IMR-90 (cell line): ENCODE data around the gene CNST. TPM values are rescaled to one million over a fixed set of nuclear protein-coding genes. Genes with fewer than 3 reads are reported as not detected.

Experiments used
- ATAC-seq: fragments of 200-7000 bp; cut with Tn5 transposase; 2 replicates; pipeline ENCODE4 v1.9.1; 2020; ENCODE audit warnings: low read depth, mild to moderate bottlenecking, moderate library complexity
- BruUV-seq: library from RNA; stranded (reverse); fragments of 400-500 nt; replicated peaks from 2 replicates; lab custom pipeline; 2021; lab: Mats Ljungman, UMichigan
- CTCF ChIA-PET: fragments of 300-600 bp; formaldehyde crosslinking; extraction: SDS; loops from one replicate; lab custom pipeline; 2021; ENCODE audit warnings: antibody characterized with exemption; lab: Yijun Ruan, JAX
- POLR2A ChIA-PET: fragments of 300-600 bp; sonication (Branson Sonifier 250); formaldehyde crosslinking; loops from one replicate; lab custom pipeline; 2022; ENCODE audit warnings: antibody characterized with exemption; ENCODE audit not compliant: unreplicated experiment; lab: Charles Lee
- DNase-seq: peaks from one replicate; pipeline ENCODE4 v3.0.0; 2013
- H2AFZ ChIP-seq: replicated peaks from 2 replicates; pipeline ENCODE3; 2013; ENCODE audit warnings: low read length, mild to moderate bottlenecking; ENCODE audit not compliant: poor library complexity
- H2AK5ac ChIP-seq: 2 replicates; pipeline ENCODE4 v1.6.1; 2013; ENCODE audit warnings: low read depth, low read length, inconsistent platforms
- H2AK9ac ChIP-seq: replicated peaks from 2 replicates; pipeline ENCODE3; 2013; ENCODE audit warnings: mild to moderate bottlenecking, low read depth, low read length, moderate library complexity; ENCODE audit not compliant: poor library complexity
- H2BK120ac ChIP-seq: 2 replicates; pipeline ENCODE4 v1.6.1; 2013; ENCODE audit warnings: low read depth, low read length, inconsistent platforms
- H2BK15ac ChIP-seq: 3 replicates; pipeline ENCODE4 v1.6.1; 2013; ENCODE audit warnings: low read depth, low read length, inconsistent platforms
- H2BK20ac ChIP-seq: 2 replicates; pipeline ENCODE4 v1.6.1; 2013; ENCODE audit warnings: low read depth, mild to moderate bottlenecking, inconsistent platforms, low read length, moderate library complexity
- H2BK5ac ChIP-seq: 2 replicates; pipeline ENCODE4 v1.6.1; 2013; ENCODE audit warnings: mild to moderate bottlenecking, low read depth, low read length, inconsistent platforms; ENCODE audit not compliant: poor library complexity, severe bottlenecking
- H3K14ac ChIP-seq: replicated peaks from 2 replicates; pipeline ENCODE4 v1.6.1; 2013; ENCODE audit warnings: low read depth, low read length, inconsistent platforms
- H3K18ac ChIP-seq: 2 replicates; pipeline ENCODE4 v1.6.1; 2013; ENCODE audit warnings: low read depth, low read length, control low read depth
- H3K23ac ChIP-seq: 2 replicates; pipeline ENCODE4 v1.6.1; 2013; ENCODE audit warnings: low read depth, low read length, inconsistent platforms
- H3K27ac ChIP-seq: 2 replicates; pipeline ENCODE4 v1.5.1; 2013; ENCODE audit warnings: mild to moderate bottlenecking, control low read depth, low read length; ENCODE audit not compliant: insufficient read depth
- H3K27me3 ChIP-seq: 2 replicates; pipeline ENCODE4 v1.6.1; 2013; ENCODE audit warnings: low read length; ENCODE audit not compliant: control insufficient read depth, insufficient read depth
- H3K36me3 ChIP-seq: 2 replicates; pipeline ENCODE4 v1.6.1; 2013; ENCODE audit warnings: low read length, mixed read lengths; ENCODE audit not compliant: control insufficient read depth, insufficient read depth
- H3K4ac ChIP-seq: 2 replicates; pipeline ENCODE4 v1.6.1; 2013; ENCODE audit warnings: low read depth, low read length, inconsistent platforms
- H3K4me1 ChIP-seq: 2 replicates; pipeline ENCODE4 v1.6.1; 2013; ENCODE audit warnings: low read length, mixed read lengths; ENCODE audit not compliant: control insufficient read depth, insufficient read depth
- H3K4me2 ChIP-seq: 2 replicates; pipeline ENCODE4 v1.6.1; 2013; ENCODE audit warnings: low read depth, mild to moderate bottlenecking, control low read depth, low read length, moderate library complexity
- H3K4me3 ChIP-seq: 2 replicates; pipeline ENCODE4 v1.5.1; 2013; ENCODE audit warnings: low read depth, mild to moderate bottlenecking, control low read depth, low read length, moderate library complexity; ENCODE audit not compliant: insufficient read depth
- H3K56ac ChIP-seq: 2 replicates; pipeline ENCODE4 v1.6.1; 2013; ENCODE audit warnings: low read length, inconsistent platforms; ENCODE audit not compliant: insufficient read depth; ENCODE audit errors: extremely low read depth
- H3K79me1 ChIP-seq, 2 experiments: 2 replicates each; pipeline ENCODE4 v1.6.1; 2013; ENCODE audit warnings: low read length in 2 of 2, inconsistent platforms in 1 of 2, low read depth in 1 of 2
- H3K9ac ChIP-seq: 2 replicates; pipeline ENCODE4 v1.6.1; 2013; ENCODE audit warnings: low read depth, low read length, control low read depth
- H3K9me1 ChIP-seq: 2 replicates; pipeline ENCODE4 v1.6.1; 2013; ENCODE audit warnings: low read length, inconsistent platforms; ENCODE audit not compliant: insufficient read depth
- H3K9me3 ChIP-seq: 2 replicates; pipeline ENCODE4 v1.6.1; 2013; ENCODE audit warnings: low read length; ENCODE audit not compliant: control insufficient read depth, insufficient read depth
- H4K20me1 ChIP-seq: 2 replicates; pipeline ENCODE4 v1.6.1; 2013; ENCODE audit warnings: low read length, inconsistent platforms; ENCODE audit not compliant: insufficient read depth
- H4K5ac ChIP-seq: 2 replicates; pipeline ENCODE4 v1.6.1; 2013; ENCODE audit warnings: mild to moderate bottlenecking, low read depth, low read length, control low read depth
- H4K8ac ChIP-seq, 2 experiments: 2 replicates each; pipeline ENCODE4 v1.6.1; 2013; ENCODE audit warnings: low read depth in 2 of 2, low read length in 2 of 2, control low read depth in 1 of 2, inconsistent platforms in 1 of 2
- H4K91ac ChIP-seq: 2 replicates; pipeline ENCODE4 v1.6.1; 2013; ENCODE audit warnings: low read depth, low read length, inconsistent platforms; ENCODE audit not compliant: insufficient read depth
- BHLHE40 ChIP-seq: fragments of 150-350 bp; IDR thresholded peaks from 2 replicates; pipeline ENCODE4 v1.6.1; 2016; ENCODE audit warnings: mild to moderate bottlenecking, low read depth, low read length
- CEBPB ChIP-seq: IDR thresholded peaks from 2 replicates; pipeline ENCODE4 v1.6.1; 2012; ENCODE audit warnings: low read depth, low read length, improper control_type of control experiment
- CHD1 ChIP-seq: IDR thresholded peaks from 2 replicates; pipeline ENCODE4 v1.6.1; 2012; ENCODE audit warnings: low read depth, low read length, improper control_type of control experiment
- FOS ChIP-seq: fragments of 150-350 bp; IDR thresholded peaks from 2 replicates; pipeline ENCODE4 v1.6.1; 2016; ENCODE audit warnings: low read depth, low read length
- MAFK ChIP-seq: IDR thresholded peaks from 2 replicates; pipeline ENCODE4 v1.6.1; 2012; ENCODE audit warnings: low read depth, low read length, improper control_type of control experiment
- MAZ ChIP-seq: IDR thresholded peaks from 2 replicates; pipeline ENCODE4 v1.6.1; 2012; ENCODE audit warnings: low read depth, mild to moderate bottlenecking, low read length, improper control_type of control experiment, moderate library complexity, borderline replicate concordance
- MXI1 ChIP-seq: IDR thresholded peaks from 2 replicates; pipeline ENCODE4 v1.6.1; 2012; ENCODE audit warnings: low read depth, mild to moderate bottlenecking, low read length, moderate library complexity, borderline replicate concordance
- NFE2L2 ChIP-seq: fragments of 150-350 bp; IDR thresholded peaks from 2 replicates; pipeline ENCODE4 v1.6.1; 2016; ENCODE audit warnings: low read depth, mild to moderate bottlenecking, low read length
- RAD21 ChIP-seq: IDR thresholded peaks from 2 replicates; pipeline ENCODE4 v1.6.1; 2012; ENCODE audit warnings: low read length, improper control_type of control experiment
- RCOR1 ChIP-seq: IDR thresholded peaks from 2 replicates; pipeline ENCODE4 v1.6.1; 2012; ENCODE audit warnings: mild to moderate bottlenecking, low read length, improper control_type of control experiment; ENCODE audit not compliant: insufficient replicate concordance
- RFX5 ChIP-seq: IDR thresholded peaks from 2 replicates; pipeline ENCODE4 v1.8.0; 2012; ENCODE audit warnings: low read depth, mild to moderate bottlenecking, low read length, moderate library complexity
- SMC3 ChIP-seq: fragments of 150-350 bp; IDR thresholded peaks from 2 replicates; pipeline ENCODE4 v1.6.1; 2016; ENCODE audit warnings: low read depth, mild to moderate bottlenecking, antibody characterized with exemption, low read length, moderate library complexity
- WGBS, 2 experiments: methylation state at CpG; one replicate each; pipeline versions ENCODE4 v1.1.5 to v1.1.7; 2013; ENCODE audit warnings: missing lambda C conversion rate in 2 of 2; ENCODE audit not compliant: insufficient read length in 1 of 2; ENCODE audit errors: extremely low coverage in 2 of 2; 5-methylcytosine and 5-hydroxymethylcytosine counted together
- dilution Hi-C: fragments of 300-500 bp; cut with HindIII; formaldehyde crosslinking; loops from one replicate; pipeline ENCODE4 v1.14.3; 2018; ENCODE audit warnings: low sequenced_read_pairs; ENCODE audit not compliant: unreplicated experiment
- in situ Hi-C: fragments of 300-500 bp; cut with MboI; formaldehyde crosslinking; loops from 3 replicates; pipeline ENCODE4 v1.14.3; 2019; ENCODE audit warnings: low sequenced_read_pairs, inconsistent platforms, mixed read lengths
- intact Hi-C: fragments of 100-400 bp; cut with micrococcal nuclease; formaldehyde crosslinking; loops from 2 replicates; pipeline ENCODE4 v1.10.0; 2022
- polyA plus RNA-seq, 3 experiments: library from polyadenylated mRNA; depleted of rRNA; stranded (reverse); fragments of >200 nt; gene quantifications; 2 replicates each; pipeline ENCODE4 v1.2.3, GENCODE V29; 2012; ENCODE audit warnings: low replicate concordance in 1 of 3
- total RNA-seq: library from RNA; depleted of rRNA; stranded (reverse); fragments of >200 nt; gene quantifications from 2 replicates; pipeline ENCODE4 v1.2.3, GENCODE V29; 2012
- TF ChIP-seq, protein P1 (sequence below): fragments of 150-350 bp; IDR thresholded peaks from 2 replicates; pipeline ENCODE4 v1.6.1; 2016; ENCODE audit warnings: low read depth, mild to moderate bottlenecking, low read length, moderate library complexity, borderline replicate concordance
- TF ChIP-seq, protein P2 (sequence below): fragments of 150-350 bp; IDR thresholded peaks from 2 replicates; pipeline ENCODE4 v1.6.1; 2017; ENCODE audit warnings: mild to moderate bottlenecking, antibody characterized with exemption, low read length, low read depth

The CNST gene
- total and polyA plus RNA-seq, 2 of the 4 experiments (the other 2 are of a cell fraction) = 15.4 to 25.5 TPM

DNA sequence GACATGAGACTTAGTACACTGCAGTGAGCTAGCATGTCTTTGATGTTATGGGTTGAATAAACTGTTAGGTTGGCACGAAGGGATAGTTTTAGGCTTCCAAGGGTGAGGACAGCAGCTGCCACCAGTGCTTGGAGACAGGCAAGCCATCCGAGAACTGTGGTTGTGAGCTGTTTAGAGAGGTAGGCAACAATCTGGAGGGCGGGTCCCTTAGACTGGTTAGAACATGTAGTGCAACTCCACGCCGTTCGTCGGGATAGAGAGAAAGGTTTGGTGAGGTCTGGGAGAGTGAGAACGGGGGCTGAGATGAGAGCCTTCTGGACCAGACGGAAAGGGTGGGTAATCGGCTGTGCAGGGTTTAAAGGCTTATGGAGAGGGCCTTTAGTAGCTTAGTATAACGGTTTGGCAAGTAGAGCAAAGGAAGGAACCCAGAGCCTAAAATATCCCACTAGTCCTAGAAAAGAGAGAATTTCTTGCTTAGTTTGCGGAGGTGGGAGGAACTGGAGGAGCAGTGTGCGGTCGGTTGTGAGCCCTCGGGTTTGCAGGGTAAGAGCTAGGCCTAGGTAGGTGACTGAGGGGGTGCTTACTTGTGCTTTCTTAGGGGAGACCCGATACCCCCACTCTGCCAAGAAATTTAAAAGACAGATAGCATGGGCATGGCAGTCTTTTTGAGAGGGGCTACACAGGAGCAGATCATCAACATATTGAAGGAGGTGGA is 72.8 kb downstream of the CNST start:
- no peaks in the 10 kb centered on the region for H3K4me1 ChIP-seq
- no peak overlapping the region for H2BK120ac ChIP-seq
- WGBS, 2 experiments = 86% methylated on average over 7 of the region's 16 CpGs; no CpG with 5 or more reads in 1 of the 2 experiments
- no TSS peak for BruUV-seq
- no peak overlapping the region for H2BK20ac ChIP-seq
- H4K8ac ChIP-seq = no peak overlapping the region
- H3K4me3 ChIP-seq = no peak overlapping the region
- H3K4me2 ChIP-seq = no peak overlapping the region
- H4K20me1 ChIP-seq = no peaks in the 10 kb centered on the region; the same call in 1 of the 2 replicates
- H2BK5ac ChIP-seq = no peak overlapping the region
- in situ Hi-C loops (no loop called here), intact Hi-C loops (no loop called here), dilution Hi-C loops (no loop called here)
- no peak overlapping the region for H3K56ac ChIP-seq
- ATAC-seq (no peak), DNase-seq (no peak)
- H3K9ac ChIP-seq = no peak overlapping the region
- ChIA-PET CTCF (no interaction called here), POLR2A (no interaction called here)
- H2BK15ac ChIP-seq = no peak overlapping the region
- H3K36me3 ChIP-seq = peaks cover 20% of the 10 kb centered on the region
- no peak overlapping the region for H3K14ac ChIP-seq
- H4K5ac ChIP-seq = no peak overlapping the region
- no peak overlapping the region for H3K18ac ChIP-seq
- H3K27me3 ChIP-seq = no peaks in the 10 kb centered on the region
- H2AK9ac ChIP-seq = no peak overlapping the region
- no peaks in the 10 kb centered on the region for H3K9me1 ChIP-seq
- H3K23ac ChIP-seq = no peak overlapping the region
- no peak overlapping the region for H2AFZ ChIP-seq
- H3K27ac ChIP-seq = no peak overlapping the region
- H3K79me1 ChIP-seq = peaks cover 26 to 61% of the 10 kb centered on the region in 2 experiments
- H3K4ac ChIP-seq = no peak overlapping the region
- TF ChIP-seq RFX5 = no peak
- TF ChIP-seq, protein P1, sequence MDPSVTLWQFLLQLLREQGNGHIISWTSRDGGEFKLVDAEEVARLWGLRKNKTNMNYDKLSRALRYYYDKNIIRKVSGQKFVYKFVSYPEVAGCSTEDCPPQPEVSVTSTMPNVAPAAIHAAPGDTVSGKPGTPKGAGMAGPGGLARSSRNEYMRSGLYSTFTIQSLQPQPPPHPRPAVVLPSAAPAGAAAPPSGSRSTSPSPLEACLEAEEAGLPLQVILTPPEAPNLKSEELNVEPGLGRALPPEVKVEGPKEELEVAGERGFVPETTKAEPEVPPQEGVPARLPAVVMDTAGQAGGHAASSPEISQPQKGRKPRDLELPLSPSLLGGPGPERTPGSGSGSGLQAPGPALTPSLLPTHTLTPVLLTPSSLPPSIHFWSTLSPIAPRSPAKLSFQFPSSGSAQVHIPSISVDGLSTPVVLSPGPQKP = no peak
- no peak for TF ChIP-seq RAD21
- no peak for TF ChIP-seq CHD1
- no peak for TF ChIP-seq SMC3
- TF ChIP-seq MAFK = no peak
- no peak for TF ChIP-seq MAZ
- no peak for TF ChIP-seq MXI1
- TF ChIP-seq FOS = no peak
- no peak for TF ChIP-seq NFE2L2
- TF ChIP-seq BHLHE40 = no peak
- no peak for TF ChIP-seq CEBPB
- TF ChIP-seq, protein P2, sequence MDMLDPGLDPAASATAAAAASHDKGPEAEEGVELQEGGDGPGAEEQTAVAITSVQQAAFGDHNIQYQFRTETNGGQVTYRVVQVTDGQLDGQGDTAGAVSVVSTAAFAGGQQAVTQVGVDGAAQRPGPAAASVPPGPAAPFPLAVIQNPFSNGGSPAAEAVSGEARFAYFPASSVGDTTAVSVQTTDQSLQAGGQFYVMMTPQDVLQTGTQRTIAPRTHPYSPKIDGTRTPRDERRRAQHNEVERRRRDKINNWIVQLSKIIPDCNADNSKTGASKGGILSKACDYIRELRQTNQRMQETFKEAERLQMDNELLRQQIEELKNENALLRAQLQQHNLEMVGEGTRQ = no peak
- TF ChIP-seq RCOR1 = no peak
- no peaks in the 10 kb centered on the region for H3K9me3 ChIP-seq
- no peak overlapping the region for H2AK5ac ChIP-seq
- no peak overlapping the region for H4K91ac ChIP-seq
